Esophagus muscularis mucosa (tissue), 4 donors: Measurements from ENCODE around the gene P2RX5.

ENCODE experiments used
- CTCF ChIP-seq, 3 experiments: fragments of 200-600 bp in 2 of 3; fragments of 450-650 bp in 1 of 3; sonication (generic) in 2 of 3; IDR thresholded peaks; one replicate each; pipeline ENCODE4 v1.5.1; 2017 to 2019; ENCODE audit warnings: antibody characterized with exemption in 3 of 3, mild to moderate bottlenecking in 2 of 3, moderate library complexity in 1 of 3
- EP300 ChIP-seq: sonication (generic); formaldehyde crosslinking; IDR thresholded peaks from one replicate; pipeline ENCODE4 v1.6.1; 2017; ENCODE audit warnings: antibody characterized with exemption
- POLR2A ChIP-seq: fragments of 450-650 bp; IDR thresholded peaks from one replicate; pipeline ENCODE4 v1.6.1; 2017; ENCODE audit warnings: antibody characterized with exemption, moderate library complexity, mild to moderate bottlenecking, low read depth
- POLR2AphosphoS5 ChIP-seq, 2 donors: sonication (generic); formaldehyde crosslinking; IDR thresholded peaks; one replicate each; pipeline ENCODE4 v1.6.1; 2017; ENCODE audit warnings: antibody characterized with exemption in 2 of 2

GRCh38 chr17:3704931-3705717 lies 9.2 kb upstream of the P2RX5 start:
- TF ChIP-seq POLR2AphosphoS5 (IDR thresholded peaks at IDR 0.05): no peak
- no peak for TF ChIP-seq CTCF (IDR thresholded peaks at IDR 0.05)
- TF ChIP-seq POLR2A: no peak
- no peak for TF ChIP-seq EP300
